Neural cell (in vitro differentiated cells): ENCODE data around the gene CNTNAP2. TPM values are rescaled to one million over a fixed set of nuclear protein-coding genes. Genes with fewer than 3 reads are reported as not detected.
A peak's percentile ranks its signal among the peaks of the same experiment; 100 is the strongest.

Experiments
- H2AFZ ChIP-seq: fragments of 200-600, 300-800 bp; sonication (generic), shearing (Covaris generic); 2 replicates; pipeline ENCODE4 v1.6.0; 2014; ENCODE audit warnings: low read depth, mild to moderate bottlenecking, antibody characterized with exemption, low read length, moderate library complexity
- H3F3A ChIP-seq: fragments of 200-600 bp; shearing (Covaris generic); 2 replicates; pipeline ENCODE4 v1.6.1; 2016; ENCODE audit warnings: mild to moderate bottlenecking, moderate library complexity, mixed read lengths, antibody characterized with exemption, low read length; ENCODE audit not compliant: insufficient read depth, poor library complexity, severe bottlenecking
- H3K27ac ChIP-seq: fragments of 200-600, 300-800 bp; sonication (generic), shearing (Covaris generic); 2 replicates; pipeline ENCODE4 v1.5.1; 2014; ENCODE audit warnings: mild to moderate bottlenecking, low read length, moderate library complexity
- H3K27me3 ChIP-seq: fragments of 300-800, 200-600 bp; sonication (generic), shearing (Covaris generic); 2 replicates; pipeline ENCODE4 v1.6.0; 2014; ENCODE audit warnings: mild to moderate bottlenecking, low read depth, low read length, moderate library complexity; ENCODE audit not compliant: insufficient read depth
- H3K36me3 ChIP-seq: fragments of 300-800, 200-600 bp; sonication (generic), shearing (Covaris generic); 2 replicates; pipeline ENCODE4 v1.5.1; 2014; ENCODE audit warnings: mild to moderate bottlenecking, antibody characterized with exemption, low read length, moderate library complexity; ENCODE audit not compliant: insufficient read depth
- H3K4me2 ChIP-seq: fragments of 300-800, 200-600 bp; sonication (generic), shearing (Covaris generic); 2 replicates; pipeline ENCODE4 v1.6.0; 2014; ENCODE audit warnings: mild to moderate bottlenecking, low read length
- H3K4me3 ChIP-seq: fragments of 300-800, 200-600 bp; sonication (generic), shearing (Covaris generic); 2 replicates; pipeline ENCODE4 v1.5.1; 2014; ENCODE audit warnings: mild to moderate bottlenecking, low read length, moderate library complexity
- H3K79me2 ChIP-seq: fragments of 200-600 bp; shearing (Covaris generic); replicated peaks from 2 replicates; pipeline ENCODE4 v1.6.0; 2014; ENCODE audit warnings: mild to moderate bottlenecking, low read length, moderate library complexity; ENCODE audit not compliant: insufficient read depth
- H3K9ac ChIP-seq: fragments of 300-800, 200-600 bp; sonication (generic), shearing (Covaris generic); 2 replicates; pipeline ENCODE4 v1.6.1; 2016; ENCODE audit warnings: mild to moderate bottlenecking, low read length, mixed read lengths
- H3K9me2 ChIP-seq: fragments of 200-600 bp; shearing (Covaris generic); 2 replicates; pipeline ENCODE4 v1.6.1; 2016; ENCODE audit warnings: mild to moderate bottlenecking, low read length, mixed read lengths; ENCODE audit not compliant: insufficient read depth
- H3K9me3 ChIP-seq: fragments of 200-600, 300-800 bp; sonication (generic), shearing (Covaris generic); 2 replicates; pipeline ENCODE4 v1.6.1; 2016; ENCODE audit warnings: mild to moderate bottlenecking, mixed run types, low read length, moderate library complexity, mixed read lengths
- H4K20me1 ChIP-seq: fragments of 200-600 bp; shearing (Covaris generic); 2 replicates; pipeline ENCODE4 v1.6.1; 2016; ENCODE audit warnings: mild to moderate bottlenecking, mixed run types; ENCODE audit not compliant: insufficient read depth
- EP300 ChIP-seq: fragments of 450-650 bp; conservative IDR thresholded peaks from 2 replicates; pipeline ENCODE4 v1.6.1; 2014; ENCODE audit warnings: antibody characterized with exemption, mild to moderate bottlenecking, moderate library complexity; ENCODE audit not compliant: poor library complexity, severe bottlenecking
- EZH2 ChIP-seq: fragments of 200-600, 300-800 bp; shearing (Covaris generic), sonication (generic); IDR thresholded peaks from 2 replicates; pipeline ENCODE4 v1.6.1; 2014; ENCODE audit warnings: antibody characterized with exemption, low read length, borderline replicate concordance, mild to moderate bottlenecking; ENCODE audit not compliant: insufficient read depth, poor library complexity, severe bottlenecking
- MXI1 ChIP-seq: fragments of 450-650 bp; conservative IDR thresholded peaks from 2 replicates; pipeline ENCODE4 v1.6.1; 2014; ENCODE audit warnings: antibody characterized with exemption, mild to moderate bottlenecking; ENCODE audit not compliant: poor library complexity, severe bottlenecking
- POLR2AphosphoS5 ChIP-seq: IDR thresholded peaks from 2 replicates; pipeline ENCODE4 v1.6.1; 2012
- RAD21 ChIP-seq: fragments of 450-650 bp; conservative IDR thresholded peaks from 2 replicates; pipeline ENCODE4 v1.6.1; 2014; ENCODE audit warnings: antibody characterized with exemption, mild to moderate bottlenecking, moderate library complexity
- SMC3 ChIP-seq: fragments of 450-650 bp; conservative IDR thresholded peaks from 2 replicates; pipeline ENCODE4 v1.6.1; 2014; ENCODE audit warnings: antibody characterized with exemption, mild to moderate bottlenecking, moderate library complexity; ENCODE audit not compliant: poor library complexity
- TAF1 ChIP-seq: IDR thresholded peaks from 2 replicates; pipeline ENCODE4 v1.6.1; 2012; ENCODE audit warnings: low read depth
- polyA plus RNA-seq: library from polyadenylated mRNA; depleted of rRNA; stranded (reverse); fragments of >200 nt; gene quantifications from 2 replicates; pipeline ENCODE4 v1.2.3, GENCODE V29; 2014
- TF ChIP-seq, protein P1 (sequence below): fragments of 450-650 bp; IDR thresholded peaks from 2 replicates; pipeline ENCODE4 v1.5.1; 2014; ENCODE audit warnings: antibody characterized with exemption, mild to moderate bottlenecking, moderate library complexity; ENCODE audit not compliant: poor library complexity, severe bottlenecking
- TF ChIP-seq, protein P2 (sequence below): IDR thresholded peaks from 2 replicates; pipeline ENCODE4 v1.6.1; 2012; ENCODE audit warnings: borderline replicate concordance

Gene CNTNAP2
- polyA plus RNA-seq, 1 donor from 2014 or later, result 276 TPM

DNA sequence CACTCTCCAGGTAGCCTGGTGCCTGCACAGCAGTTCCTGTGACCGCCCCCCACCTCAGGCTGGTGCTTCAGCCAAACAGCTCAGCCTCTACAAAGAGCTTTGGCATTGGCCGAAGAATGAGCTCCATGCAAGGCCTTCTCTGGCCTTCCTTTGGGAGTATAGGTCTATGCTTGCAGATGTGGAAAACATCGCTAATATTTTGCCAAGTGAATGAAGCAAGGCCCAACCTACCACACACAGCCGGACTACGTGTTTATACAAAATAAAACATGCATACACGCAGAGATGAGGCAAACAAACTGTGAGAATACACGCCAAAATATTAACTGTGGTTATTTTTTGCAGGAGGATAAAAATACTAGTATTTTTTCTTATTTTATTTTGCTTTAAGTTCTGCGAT, 2057.8 kb downstream of the CNTNAP2 start:
- Histone ChIP-seq H3K4me3 (peak overlapping the region; percentile 2), H3K9me2 (no peaks in the 10 kb centered on the region), H3K4me2 (no peak overlapping the region), H4K20me1 (no peaks in the 10 kb centered on the region), H3K27me3 (no peaks in the 10 kb centered on the region), H3K79me2 (no peaks in the 10 kb centered on the region), H3K9ac (no peak overlapping the region), H3F3A (peaks cover 6% of the 10 kb centered on the region), H3K9me3 (no peaks in the 10 kb centered on the region), H3K36me3 (no peaks in the 10 kb centered on the region), H2AFZ (no peak overlapping the region), H3K27ac (peak overlapping the region; percentile 63)
- TF ChIP-seq MXI1 (no peak), TAF1 (no peak), POLR2AphosphoS5 (no peak), SMC3 (no peak), RAD21 (no peak), EZH2 (no peak), EP300 (no peak)
- TF ChIP-seq, protein P1, sequence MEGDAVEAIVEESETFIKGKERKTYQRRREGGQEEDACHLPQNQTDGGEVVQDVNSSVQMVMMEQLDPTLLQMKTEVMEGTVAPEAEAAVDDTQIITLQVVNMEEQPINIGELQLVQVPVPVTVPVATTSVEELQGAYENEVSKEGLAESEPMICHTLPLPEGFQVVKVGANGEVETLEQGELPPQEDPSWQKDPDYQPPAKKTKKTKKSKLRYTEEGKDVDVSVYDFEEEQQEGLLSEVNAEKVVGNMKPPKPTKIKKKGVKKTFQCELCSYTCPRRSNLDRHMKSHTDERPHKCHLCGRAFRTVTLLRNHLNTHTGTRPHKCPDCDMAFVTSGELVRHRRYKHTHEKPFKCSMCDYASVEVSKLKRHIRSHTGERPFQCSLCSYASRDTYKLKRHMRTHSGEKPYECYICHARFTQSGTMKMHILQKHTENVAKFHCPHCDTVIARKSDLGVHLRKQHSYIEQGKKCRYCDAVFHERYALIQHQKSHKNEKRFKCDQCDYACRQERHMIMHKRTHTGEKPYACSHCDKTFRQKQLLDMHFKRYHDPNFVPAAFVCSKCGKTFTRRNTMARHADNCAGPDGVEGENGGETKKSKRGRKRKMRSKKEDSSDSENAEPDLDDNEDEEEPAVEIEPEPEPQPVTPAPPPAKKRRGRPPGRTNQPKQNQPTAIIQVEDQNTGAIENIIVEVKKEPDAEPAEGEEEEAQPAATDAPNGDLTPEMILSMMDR, result no peak
- TF ChIP-seq, protein P2, sequence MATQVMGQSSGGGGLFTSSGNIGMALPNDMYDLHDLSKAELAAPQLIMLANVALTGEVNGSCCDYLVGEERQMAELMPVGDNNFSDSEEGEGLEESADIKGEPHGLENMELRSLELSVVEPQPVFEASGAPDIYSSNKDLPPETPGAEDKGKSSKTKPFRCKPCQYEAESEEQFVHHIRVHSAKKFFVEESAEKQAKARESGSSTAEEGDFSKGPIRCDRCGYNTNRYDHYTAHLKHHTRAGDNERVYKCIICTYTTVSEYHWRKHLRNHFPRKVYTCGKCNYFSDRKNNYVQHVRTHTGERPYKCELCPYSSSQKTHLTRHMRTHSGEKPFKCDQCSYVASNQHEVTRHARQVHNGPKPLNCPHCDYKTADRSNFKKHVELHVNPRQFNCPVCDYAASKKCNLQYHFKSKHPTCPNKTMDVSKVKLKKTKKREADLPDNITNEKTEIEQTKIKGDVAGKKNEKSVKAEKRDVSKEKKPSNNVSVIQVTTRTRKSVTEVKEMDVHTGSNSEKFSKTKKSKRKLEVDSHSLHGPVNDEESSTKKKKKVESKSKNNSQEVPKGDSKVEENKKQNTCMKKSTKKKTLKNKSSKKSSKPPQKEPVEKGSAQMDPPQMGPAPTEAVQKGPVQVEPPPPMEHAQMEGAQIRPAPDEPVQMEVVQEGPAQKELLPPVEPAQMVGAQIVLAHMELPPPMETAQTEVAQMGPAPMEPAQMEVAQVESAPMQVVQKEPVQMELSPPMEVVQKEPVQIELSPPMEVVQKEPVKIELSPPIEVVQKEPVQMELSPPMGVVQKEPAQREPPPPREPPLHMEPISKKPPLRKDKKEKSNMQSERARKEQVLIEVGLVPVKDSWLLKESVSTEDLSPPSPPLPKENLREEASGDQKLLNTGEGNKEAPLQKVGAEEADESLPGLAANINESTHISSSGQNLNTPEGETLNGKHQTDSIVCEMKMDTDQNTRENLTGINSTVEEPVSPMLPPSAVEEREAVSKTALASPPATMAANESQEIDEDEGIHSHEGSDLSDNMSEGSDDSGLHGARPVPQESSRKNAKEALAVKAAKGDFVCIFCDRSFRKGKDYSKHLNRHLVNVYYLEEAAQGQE, result no peak

GRCh38 chr7:148175512-148175911, 2058.9 kb downstream of the CNTNAP2 start:
- Histone ChIP-seq H3K27me3 (no peaks in the 10 kb centered on the region), H3K4me2 (no peak overlapping the region), H2AFZ (no peak overlapping the region), H3K4me3 (no peak overlapping the region), H3F3A (peaks cover 6% of the 10 kb centered on the region), H3K9ac (no peak overlapping the region), H3K9me3 (no peaks in the 10 kb centered on the region), H4K20me1 (no peaks in the 10 kb centered on the region), H3K27ac (no peak overlapping the region), H3K36me3 (no peaks in the 10 kb centered on the region), H3K79me2 (no peaks in the 10 kb centered on the region), H3K9me2 (no peaks in the 10 kb centered on the region)
- TF ChIP-seq, protein P1, result no peak
- TF ChIP-seq, protein P2, result no peak
- TF ChIP-seq MXI1 (no peak), TAF1 (no peak), POLR2AphosphoS5 (no peak), RAD21 (no peak), EP300 (no peak), EZH2 (no peak), SMC3 (no peak)
